Progenitor cell of endocrine pancreas (in vitro differentiated cells): Measurements from ENCODE around the gene CCM2. TPM values are rescaled to one million over a fixed set of nuclear protein-coding genes. Genes with fewer than 3 reads are reported as not detected.
"Not testable (repeated sequence)": the region's sequence is repeated elsewhere in the genome, so short reads cannot be mapped to it uniquely, and the experiment has no call there.

ENCODE experiments used
- DNase-seq: peaks from one replicate; pipeline ENCODE4 v3.0.0; 2021; ENCODE audit warnings: low spot score; ENCODE audit not compliant: unreplicated experiment
- H3K27ac Mint-ChIP-seq: 2 replicates; pipeline ENCODE4 v1.8.0; 2021; ENCODE audit warnings: mild to moderate bottlenecking, moderate library complexity, mixed read lengths
- H3K27me3 Mint-ChIP-seq: 2 replicates; pipeline ENCODE4 v1.8.0; 2021; ENCODE audit warnings: mixed read lengths
- H3K36me3 Mint-ChIP-seq: 2 replicates; pipeline ENCODE4 v1.8.0; 2022; ENCODE audit warnings: mixed read lengths; ENCODE audit not compliant: insufficient read depth
- H3K4me1 Mint-ChIP-seq: 2 replicates; pipeline ENCODE4 v1.8.0; 2021; ENCODE audit warnings: low read depth, mixed read lengths
- H3K4me3 Mint-ChIP-seq: 2 replicates; pipeline ENCODE4 v1.8.0; 2021; ENCODE audit warnings: low read depth, mild to moderate bottlenecking, moderate library complexity, mixed read lengths
- H3K9me3 Mint-ChIP-seq: 2 replicates; pipeline ENCODE4 v1.8.0; 2021; ENCODE audit warnings: low read depth, mixed read lengths
- total RNA-seq: library from RNA; stranded (reverse); gene quantifications from 2 replicates; pipeline ENCODE4 v1.2.1, GENCODE V29; 2021
- TF ChIP-seq, protein P1 (sequence below): fragments of 200-600 bp; sonication (generic); IDR thresholded peaks from one replicate; pipeline ENCODE4 v1.5.0; 2021; ENCODE audit warnings: antibody characterized with exemption, mild to moderate bottlenecking; ENCODE audit not compliant: unreplicated experiment

CCM2 gene
- total RNA-seq, 1 donor from 2014 or later, result 43.0 TPM

DNA sequence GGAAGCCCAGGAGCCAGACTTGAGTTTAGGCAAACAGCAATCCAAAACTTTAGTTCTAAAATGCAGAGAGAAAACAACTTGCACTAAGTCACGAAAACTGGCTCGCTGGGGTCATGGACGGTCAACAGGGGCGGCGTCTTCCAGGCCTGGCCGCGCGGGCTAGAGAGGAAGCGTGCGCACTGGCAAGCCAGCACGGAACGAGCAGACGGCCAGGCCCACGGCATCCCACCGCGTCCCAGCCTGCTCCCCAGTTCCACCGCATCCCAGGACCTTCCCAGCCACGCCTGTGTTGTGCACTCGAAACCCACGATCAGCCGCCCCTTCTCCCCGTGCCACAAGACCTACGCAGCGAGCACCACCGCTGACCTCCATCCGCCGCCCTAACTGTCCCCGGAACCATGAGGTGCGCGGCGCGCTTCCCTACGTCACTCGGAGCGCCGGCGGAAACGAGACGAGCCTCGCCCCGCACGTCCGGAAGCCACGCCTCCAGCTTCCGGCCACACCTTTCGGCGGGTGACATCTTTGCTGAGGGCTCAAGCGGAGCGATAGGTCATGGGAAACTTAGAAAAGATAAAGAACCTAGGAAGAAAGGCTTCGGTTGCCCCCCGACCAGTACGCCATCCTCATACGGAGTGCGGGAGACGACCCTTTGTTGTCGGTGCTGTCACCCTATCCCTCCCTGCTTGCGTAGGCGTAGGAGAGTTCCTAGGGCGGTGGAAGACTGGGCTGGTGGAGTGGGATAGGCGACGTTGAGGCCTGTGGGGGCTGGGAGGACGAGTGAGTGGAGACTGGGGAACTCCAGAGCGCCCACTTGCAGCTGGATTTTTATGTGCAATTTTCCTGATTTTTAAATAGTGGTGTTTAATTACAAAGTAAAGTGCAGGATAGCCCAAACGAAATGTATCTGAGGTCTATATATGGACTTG lies 111.6 kb downstream of the CCM2 start, which contains the start of gene TBRG4:
TBRG4 (minus strand) TSS at position 400 of the 926 bp plus-strand sequence. CDS start 2,460 bp downstream, outside the sequence.
- Mint-ChIP-seq H3K4me3 (peak within 1 kb of the TSS; percentile 93), H3K27me3 (peaks cover 26% of the 10 kb centered on the region), H3K27ac (peak within 1 kb of the TSS; percentile 99), H3K9me3 (no peaks in the 10 kb centered on the region), H3K4me1 (peaks cover 11% of the 10 kb centered on the region), H3K36me3 (peaks cover 11% of the 10 kb centered on the region)
- TF ChIP-seq, protein P1, sequence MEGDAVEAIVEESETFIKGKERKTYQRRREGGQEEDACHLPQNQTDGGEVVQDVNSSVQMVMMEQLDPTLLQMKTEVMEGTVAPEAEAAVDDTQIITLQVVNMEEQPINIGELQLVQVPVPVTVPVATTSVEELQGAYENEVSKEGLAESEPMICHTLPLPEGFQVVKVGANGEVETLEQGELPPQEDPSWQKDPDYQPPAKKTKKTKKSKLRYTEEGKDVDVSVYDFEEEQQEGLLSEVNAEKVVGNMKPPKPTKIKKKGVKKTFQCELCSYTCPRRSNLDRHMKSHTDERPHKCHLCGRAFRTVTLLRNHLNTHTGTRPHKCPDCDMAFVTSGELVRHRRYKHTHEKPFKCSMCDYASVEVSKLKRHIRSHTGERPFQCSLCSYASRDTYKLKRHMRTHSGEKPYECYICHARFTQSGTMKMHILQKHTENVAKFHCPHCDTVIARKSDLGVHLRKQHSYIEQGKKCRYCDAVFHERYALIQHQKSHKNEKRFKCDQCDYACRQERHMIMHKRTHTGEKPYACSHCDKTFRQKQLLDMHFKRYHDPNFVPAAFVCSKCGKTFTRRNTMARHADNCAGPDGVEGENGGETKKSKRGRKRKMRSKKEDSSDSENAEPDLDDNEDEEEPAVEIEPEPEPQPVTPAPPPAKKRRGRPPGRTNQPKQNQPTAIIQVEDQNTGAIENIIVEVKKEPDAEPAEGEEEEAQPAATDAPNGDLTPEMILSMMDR, result peak; percentile 52
- peak; percentile 82 for DNase-seq

DNA sequence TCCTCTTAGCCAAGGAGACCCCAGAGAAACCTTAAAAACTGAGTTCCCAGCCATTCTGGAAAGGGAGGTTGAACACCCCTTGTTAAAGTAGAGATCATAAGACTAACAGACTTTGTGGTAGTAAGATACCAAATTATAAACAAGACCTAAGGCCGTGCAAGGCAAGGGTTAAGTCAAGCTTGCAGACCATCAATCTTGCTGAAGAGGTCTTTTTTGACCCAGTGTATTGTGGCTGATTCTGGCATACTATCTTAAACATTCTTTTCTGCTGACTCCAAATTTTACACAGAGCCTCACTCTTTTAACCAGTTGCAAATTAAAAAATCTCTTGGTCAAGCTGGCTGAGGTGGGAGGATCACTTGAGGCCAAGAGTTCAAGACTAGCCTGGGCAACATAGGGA lies 112.6 kb downstream of the CCM2 start:
- peaks cover 37% of the 10 kb centered on the region for H3K27me3 Mint-ChIP-seq
- no peaks in the 10 kb centered on the region for H3K9me3 Mint-ChIP-seq
- peak overlapping the region; percentile 93 for H3K4me3 Mint-ChIP-seq
- peaks cover 7% of the 10 kb centered on the region for H3K36me3 Mint-ChIP-seq
- DNase-seq, result no peak
- TF ChIP-seq, protein P1, result no peak
- peak overlapping the region; percentile 99 for H3K27ac Mint-ChIP-seq
- H3K4me1 Mint-ChIP-seq, result peaks cover 11% of the 10 kb centered on the region

DNA sequence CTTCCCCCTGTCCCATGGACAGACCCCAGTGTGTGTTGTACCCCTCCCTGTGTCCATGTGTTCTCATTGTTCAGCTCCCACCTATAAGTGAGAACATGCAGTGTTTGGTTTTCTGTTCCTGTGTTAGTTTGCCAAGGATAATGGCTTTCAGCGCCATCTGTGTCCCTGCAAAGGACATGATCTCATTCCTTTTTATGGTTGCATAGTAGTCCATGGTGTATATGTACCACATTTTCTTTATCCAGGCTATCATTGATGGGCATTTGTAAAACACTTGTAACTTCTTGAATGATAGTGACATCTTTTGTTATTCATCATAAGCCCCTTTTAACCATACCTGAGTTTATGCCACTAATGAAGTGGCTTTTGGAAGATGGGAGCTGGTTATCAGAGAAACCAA lies 114.3 kb downstream of the CCM2 start:
- not testable (repeated sequence) for H3K27ac Mint-ChIP-seq, DNase-seq, H3K36me3 Mint-ChIP-seq, H3K4me3 Mint-ChIP-seq, H3K9me3 Mint-ChIP-seq
- Mint-ChIP-seq H3K4me1 (peaks cover 11% of the 10 kb centered on the region), H3K27me3 (peaks cover 38% of the 10 kb centered on the region)

DNA sequence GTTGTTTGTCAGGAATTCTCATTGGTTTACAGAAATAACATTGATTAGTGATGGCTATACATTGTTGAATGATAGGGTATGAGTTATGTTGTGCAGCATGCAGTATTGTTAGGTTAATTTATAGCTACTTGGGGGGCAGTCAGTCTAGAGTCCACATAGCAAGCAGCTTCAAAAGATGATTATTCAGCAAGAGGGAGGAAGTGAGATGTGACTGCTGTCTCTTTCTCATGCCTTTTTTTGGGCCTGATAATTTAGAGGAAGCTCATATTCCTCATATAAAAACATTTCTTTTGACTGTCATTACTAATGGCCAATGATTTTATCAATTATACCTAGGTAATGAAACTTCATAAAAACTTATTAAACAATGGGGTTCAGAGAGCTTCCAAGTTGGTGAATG lies 114.9 kb downstream of the CCM2 start:
- DNase-seq, result no peak

DNA sequence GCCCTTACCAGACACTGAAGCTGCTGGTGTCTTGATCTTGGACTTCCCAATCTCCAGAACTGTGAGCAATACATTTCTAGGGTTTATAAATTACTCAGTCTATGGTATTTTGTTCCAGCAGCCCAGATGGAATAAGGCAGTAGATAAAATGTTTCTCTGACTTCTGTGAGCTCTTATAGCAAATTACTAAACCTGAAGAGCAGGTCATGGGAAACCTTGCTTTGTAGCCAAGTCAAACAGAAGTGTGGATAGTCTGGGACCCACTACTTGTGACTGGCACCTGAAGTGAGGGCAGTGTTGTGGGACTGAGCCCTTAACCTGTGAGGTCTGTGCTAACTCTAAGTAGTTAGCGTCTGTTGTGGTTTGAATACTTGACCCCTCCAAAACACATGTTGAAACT lies 116.0 kb downstream of the CCM2 start:
- no peaks in the 10 kb centered on the region for H3K36me3 Mint-ChIP-seq
- no peak overlapping the region for H3K27ac Mint-ChIP-seq
- no peak for DNase-seq
- H3K9me3 Mint-ChIP-seq, result no peaks in the 10 kb centered on the region
- peaks cover 38% of the 10 kb centered on the region for H3K27me3 Mint-ChIP-seq
- TF ChIP-seq, protein P1, result no peak
- H3K4me3 Mint-ChIP-seq, result no peak overlapping the region
- peaks cover 7% of the 10 kb centered on the region for H3K4me1 Mint-ChIP-seq

More for the DNA sequence above, 114.9 kb downstream of the CCM2 start:
- Mint-ChIP-seq H3K4me1 (peaks cover 11% of the 10 kb centered on the region), H3K27ac (no peak overlapping the region), H3K27me3 (peaks cover 38% of the 10 kb centered on the region), H3K36me3 (no peaks in the 10 kb centered on the region), H3K4me3 (no peak overlapping the region), H3K9me3 (no peaks in the 10 kb centered on the region)
- TF ChIP-seq, protein P1, result no peak
